ENCODE measurements around the gene PARP11.

PARP11 gene, protein sequence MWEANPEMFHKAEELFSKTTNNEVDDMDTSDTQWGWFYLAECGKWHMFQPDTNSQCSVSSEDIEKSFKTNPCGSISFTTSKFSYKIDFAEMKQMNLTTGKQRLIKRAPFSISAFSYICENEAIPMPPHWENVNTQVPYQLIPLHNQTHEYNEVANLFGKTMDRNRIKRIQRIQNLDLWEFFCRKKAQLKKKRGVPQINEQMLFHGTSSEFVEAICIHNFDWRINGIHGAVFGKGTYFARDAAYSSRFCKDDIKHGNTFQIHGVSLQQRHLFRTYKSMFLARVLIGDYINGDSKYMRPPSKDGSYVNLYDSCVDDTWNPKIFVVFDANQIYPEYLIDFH

DNA sequence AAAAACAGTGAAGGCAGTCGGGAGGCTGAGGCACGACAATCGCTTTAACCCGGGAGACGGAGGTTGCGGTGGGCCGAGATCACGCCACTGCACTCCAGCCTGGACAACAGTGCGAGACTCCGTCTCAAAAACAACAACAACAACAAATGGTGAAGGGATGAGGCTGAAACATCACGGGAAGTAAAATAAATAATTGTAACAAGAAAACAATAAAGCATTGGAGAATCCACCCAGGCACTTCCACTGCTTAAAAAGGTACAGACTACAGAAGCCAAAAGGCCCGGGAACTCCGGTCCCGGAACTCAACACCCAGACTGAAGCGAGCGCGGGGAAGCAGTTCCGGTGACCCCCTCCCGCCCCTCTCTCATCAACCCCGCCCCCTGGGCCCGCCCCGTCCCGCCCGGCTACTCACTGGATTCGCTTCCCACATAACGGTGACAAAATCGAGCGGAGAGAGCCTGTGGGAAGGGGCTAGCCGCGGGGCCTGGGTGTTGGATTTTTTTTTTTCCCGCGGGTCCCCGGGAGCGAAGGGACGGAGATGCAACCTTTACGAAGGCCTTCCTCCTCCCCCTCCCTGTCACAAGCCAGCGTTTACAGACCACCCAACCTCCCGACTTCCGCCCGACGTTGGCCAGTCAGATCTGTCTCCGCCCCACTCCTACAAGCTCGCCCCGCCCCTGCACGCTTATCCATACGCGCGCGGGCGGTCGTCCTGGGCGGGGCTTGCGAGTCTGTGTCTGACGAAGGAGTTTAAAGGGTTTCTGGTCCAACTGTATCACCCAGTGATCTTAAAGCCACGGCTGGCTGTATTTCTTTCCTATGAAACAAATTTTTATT is at the start of gene PARP11:
Gene PARP11, minus strand, starts transcription at position 600 of the 837 bp plus-strand sequence. Its CDS starts 170 bp downstream, at position 430.
- peak within 1 kb of the TSS; percentile 73 for H3K4me3 ChIP-seq (replicated peaks; ENCODE audit: low read depth, low read length)
- DNase-seq (ENCODE audit: low read depth): peak; percentile 97
- TF ChIP-seq, protein P1, sequence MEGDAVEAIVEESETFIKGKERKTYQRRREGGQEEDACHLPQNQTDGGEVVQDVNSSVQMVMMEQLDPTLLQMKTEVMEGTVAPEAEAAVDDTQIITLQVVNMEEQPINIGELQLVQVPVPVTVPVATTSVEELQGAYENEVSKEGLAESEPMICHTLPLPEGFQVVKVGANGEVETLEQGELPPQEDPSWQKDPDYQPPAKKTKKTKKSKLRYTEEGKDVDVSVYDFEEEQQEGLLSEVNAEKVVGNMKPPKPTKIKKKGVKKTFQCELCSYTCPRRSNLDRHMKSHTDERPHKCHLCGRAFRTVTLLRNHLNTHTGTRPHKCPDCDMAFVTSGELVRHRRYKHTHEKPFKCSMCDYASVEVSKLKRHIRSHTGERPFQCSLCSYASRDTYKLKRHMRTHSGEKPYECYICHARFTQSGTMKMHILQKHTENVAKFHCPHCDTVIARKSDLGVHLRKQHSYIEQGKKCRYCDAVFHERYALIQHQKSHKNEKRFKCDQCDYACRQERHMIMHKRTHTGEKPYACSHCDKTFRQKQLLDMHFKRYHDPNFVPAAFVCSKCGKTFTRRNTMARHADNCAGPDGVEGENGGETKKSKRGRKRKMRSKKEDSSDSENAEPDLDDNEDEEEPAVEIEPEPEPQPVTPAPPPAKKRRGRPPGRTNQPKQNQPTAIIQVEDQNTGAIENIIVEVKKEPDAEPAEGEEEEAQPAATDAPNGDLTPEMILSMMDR (IDR thresholded peaks at IDR 0.05; ENCODE audit: low read length, missing control alignments): no peak

DNA sequence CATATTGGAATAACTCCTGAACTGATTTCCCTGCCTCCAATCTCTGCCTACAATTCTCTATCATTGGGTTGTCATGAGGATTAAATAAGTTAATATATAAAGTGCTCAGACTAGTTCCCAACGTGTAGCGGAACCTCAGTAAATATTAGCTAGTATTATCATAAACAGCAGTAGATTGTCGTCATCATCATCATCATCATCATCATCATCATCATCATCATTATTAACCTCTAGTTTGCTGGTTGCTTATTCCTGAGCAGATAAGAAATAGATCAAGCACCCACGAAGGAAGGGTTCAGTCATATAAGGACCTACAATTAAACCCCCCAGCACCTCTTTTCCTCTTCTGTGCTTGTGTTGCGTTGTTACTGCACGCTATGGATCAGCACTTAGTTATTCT is 48.8 kb upstream of the PARP11 start:
- no peak for DNase-seq (ENCODE audit: low read depth)
- no peak overlapping the region for H3K4me3 ChIP-seq (replicated peaks; ENCODE audit: low read depth, low read length)
- TF ChIP-seq, protein P1 (IDR thresholded peaks at IDR 0.05; ENCODE audit: low read length, missing control alignments): no peak

DNA sequence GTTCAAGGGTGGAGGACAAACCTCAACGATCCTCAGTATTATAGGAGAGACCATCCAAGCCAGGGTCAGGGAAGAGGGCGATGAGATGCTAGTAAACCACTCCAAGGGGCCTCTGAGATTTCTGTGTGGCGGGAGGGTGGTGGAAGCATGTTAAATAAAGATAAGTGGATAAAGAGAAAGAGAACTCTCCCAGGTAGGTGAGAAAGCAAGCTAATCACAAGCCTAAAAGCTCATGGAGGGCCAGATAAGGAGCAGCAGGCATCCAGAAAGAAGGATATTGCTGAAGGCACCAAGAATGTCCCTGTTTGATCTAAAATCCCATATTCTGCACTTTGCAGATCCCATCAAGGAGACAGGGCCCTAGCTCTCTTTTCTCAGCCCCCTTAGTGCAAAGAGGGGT is 48.3 kb upstream of the PARP11 start:
- TF ChIP-seq, protein P1 (IDR thresholded peaks at IDR 0.05; ENCODE audit: low read length, missing control alignments): no peak
- DNase-seq (ENCODE audit: low read depth): no peak
- H3K4me3 ChIP-seq (replicated peaks; ENCODE audit: low read depth, low read length): no peak overlapping the region

DNA sequence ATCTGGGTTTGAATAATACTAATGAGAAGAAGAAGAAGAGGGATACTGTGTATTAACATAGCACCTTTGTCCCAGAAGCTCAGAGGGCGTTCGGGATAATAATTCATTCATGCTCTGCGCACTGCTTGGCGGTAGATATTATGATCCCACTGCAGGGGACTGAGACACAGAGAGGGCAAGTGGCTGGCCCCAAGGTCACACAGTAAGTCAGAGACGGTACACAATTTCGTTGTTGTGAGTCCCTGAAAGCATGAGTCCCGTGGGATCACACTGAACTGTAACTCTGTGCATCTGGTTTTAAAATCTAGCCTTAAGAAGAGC is 47.9 kb upstream of the PARP11 start:
- DNase-seq (ENCODE audit: low read depth): no peak
- no peak overlapping the region for H3K4me3 ChIP-seq (replicated peaks; ENCODE audit: low read depth, low read length)
- TF ChIP-seq, protein P1 (IDR thresholded peaks at IDR 0.05; ENCODE audit: low read length, missing control alignments): no peak

DNA sequence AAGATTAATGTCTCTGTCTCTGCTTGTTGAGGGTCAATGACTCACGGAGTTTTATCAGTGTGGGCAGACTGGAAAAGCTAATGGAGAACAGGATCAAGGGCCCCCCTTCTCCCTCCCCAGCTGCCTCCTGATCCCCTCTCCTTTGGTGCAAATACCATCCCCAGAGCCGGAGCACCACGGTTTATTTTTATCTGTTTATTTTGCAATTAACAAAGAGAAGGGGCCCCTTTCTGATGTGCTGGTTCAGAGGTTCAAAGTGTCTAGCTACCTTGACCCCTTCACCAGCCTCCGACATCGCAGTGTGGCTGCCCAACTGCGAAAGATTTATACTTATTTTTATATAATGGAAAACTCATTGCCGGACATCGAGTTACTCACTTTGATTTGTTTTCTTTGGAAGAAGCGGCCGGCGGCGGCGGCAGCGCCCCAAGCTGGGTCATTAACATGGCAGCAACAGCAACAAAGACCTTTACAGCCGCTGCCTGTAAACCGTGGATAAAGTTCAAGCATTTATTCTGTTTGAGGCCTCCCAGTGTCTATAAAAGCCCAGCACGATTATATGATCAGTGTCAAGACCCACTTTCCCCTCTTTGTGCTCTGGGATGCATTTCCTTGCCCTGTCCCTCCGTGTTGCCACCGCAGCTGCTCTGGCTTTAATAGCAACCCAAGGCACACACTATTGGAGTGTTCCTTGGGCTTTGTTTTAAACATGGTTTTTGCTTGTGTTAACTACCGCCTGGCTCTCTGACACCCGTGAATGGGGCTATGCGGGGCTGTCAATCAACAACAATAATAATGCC is 47.4 kb upstream of the PARP11 start:
- TF ChIP-seq, protein P1 (IDR thresholded peaks at IDR 0.05; ENCODE audit: low read length, missing control alignments): no peak
- no peak overlapping the region for H3K4me3 ChIP-seq (replicated peaks; ENCODE audit: low read depth, low read length)
- DNase-seq (ENCODE audit: low read depth): no peak

DNA sequence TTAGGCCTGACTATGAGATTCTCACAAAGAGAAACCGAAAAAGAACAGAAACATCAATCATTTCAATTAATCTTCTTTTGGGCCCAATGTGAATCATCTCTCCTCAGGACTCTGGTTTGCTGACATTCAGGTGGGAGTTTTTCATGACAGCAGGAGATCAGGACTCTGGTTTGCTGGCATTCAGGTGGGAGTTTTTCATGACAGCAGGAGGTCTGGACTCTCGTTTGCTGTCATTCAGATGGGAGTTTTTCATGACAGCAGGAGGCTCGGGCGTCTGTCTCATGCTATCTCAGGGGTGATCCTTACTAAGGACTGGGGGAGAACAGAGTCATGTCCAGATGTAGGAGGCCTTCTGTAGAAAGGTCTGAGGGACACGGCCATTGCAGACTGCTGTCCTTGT is 40.1 kb upstream of the PARP11 start:
- TF ChIP-seq, protein P1 (IDR thresholded peaks at IDR 0.05; ENCODE audit: low read length, missing control alignments): no peak
- DNase-seq (ENCODE audit: low read depth): no peak
- H3K4me3 ChIP-seq (replicated peaks; ENCODE audit: low read depth, low read length): no peak overlapping the region

Measured in fibroblast of pulmonary artery (primary cell).